Neural cell (in vitro differentiated cells): Measurements from ENCODE around the gene B3GALT5. TPM values are rescaled to one million over a fixed set of nuclear protein-coding genes. Genes with fewer than 3 reads are reported as not detected.

Source experiments
- H2AFZ ChIP-seq: fragments of 200-600, 300-800 bp; sonication (generic), shearing (Covaris generic); 2 replicates; pipeline ENCODE4 v1.6.0; 2014; ENCODE audit warnings: low read depth, mild to moderate bottlenecking, antibody characterized with exemption, low read length, moderate library complexity
- H3F3A ChIP-seq: fragments of 200-600 bp; shearing (Covaris generic); 2 replicates; pipeline ENCODE4 v1.6.1; 2016; ENCODE audit warnings: mild to moderate bottlenecking, moderate library complexity, mixed read lengths, antibody characterized with exemption, low read length; ENCODE audit not compliant: insufficient read depth, poor library complexity, severe bottlenecking
- H3K27ac ChIP-seq: fragments of 200-600, 300-800 bp; sonication (generic), shearing (Covaris generic); 2 replicates; pipeline ENCODE4 v1.5.1; 2014; ENCODE audit warnings: mild to moderate bottlenecking, low read length, moderate library complexity
- H3K27me3 ChIP-seq: fragments of 300-800, 200-600 bp; sonication (generic), shearing (Covaris generic); 2 replicates; pipeline ENCODE4 v1.6.0; 2014; ENCODE audit warnings: mild to moderate bottlenecking, low read depth, low read length, moderate library complexity; ENCODE audit not compliant: insufficient read depth
- H3K36me3 ChIP-seq: fragments of 300-800, 200-600 bp; sonication (generic), shearing (Covaris generic); 2 replicates; pipeline ENCODE4 v1.5.1; 2014; ENCODE audit warnings: mild to moderate bottlenecking, antibody characterized with exemption, low read length, moderate library complexity; ENCODE audit not compliant: insufficient read depth
- H3K4me2 ChIP-seq: fragments of 300-800, 200-600 bp; sonication (generic), shearing (Covaris generic); 2 replicates; pipeline ENCODE4 v1.6.0; 2014; ENCODE audit warnings: mild to moderate bottlenecking, low read length
- H3K4me3 ChIP-seq: fragments of 300-800, 200-600 bp; sonication (generic), shearing (Covaris generic); 2 replicates; pipeline ENCODE4 v1.5.1; 2014; ENCODE audit warnings: mild to moderate bottlenecking, low read length, moderate library complexity
- H3K79me2 ChIP-seq: fragments of 200-600 bp; shearing (Covaris generic); replicated peaks from 2 replicates; pipeline ENCODE4 v1.6.0; 2014; ENCODE audit warnings: mild to moderate bottlenecking, low read length, moderate library complexity; ENCODE audit not compliant: insufficient read depth
- H3K9ac ChIP-seq: fragments of 300-800, 200-600 bp; sonication (generic), shearing (Covaris generic); 2 replicates; pipeline ENCODE4 v1.6.1; 2016; ENCODE audit warnings: mild to moderate bottlenecking, low read length, mixed read lengths
- H3K9me2 ChIP-seq: fragments of 200-600 bp; shearing (Covaris generic); 2 replicates; pipeline ENCODE4 v1.6.1; 2016; ENCODE audit warnings: mild to moderate bottlenecking, low read length, mixed read lengths; ENCODE audit not compliant: insufficient read depth
- H3K9me3 ChIP-seq: fragments of 200-600, 300-800 bp; sonication (generic), shearing (Covaris generic); 2 replicates; pipeline ENCODE4 v1.6.1; 2016; ENCODE audit warnings: mild to moderate bottlenecking, mixed run types, low read length, moderate library complexity, mixed read lengths
- H4K20me1 ChIP-seq: fragments of 200-600 bp; shearing (Covaris generic); 2 replicates; pipeline ENCODE4 v1.6.1; 2016; ENCODE audit warnings: mild to moderate bottlenecking, mixed run types; ENCODE audit not compliant: insufficient read depth
- CTCF ChIP-seq: fragments of 450-650 bp; IDR thresholded peaks from 2 replicates; pipeline ENCODE4 v1.5.1; 2014; ENCODE audit warnings: antibody characterized with exemption, mild to moderate bottlenecking, moderate library complexity; ENCODE audit not compliant: poor library complexity, severe bottlenecking
- EP300 ChIP-seq: fragments of 450-650 bp; conservative IDR thresholded peaks from 2 replicates; pipeline ENCODE4 v1.6.1; 2014; ENCODE audit warnings: antibody characterized with exemption, mild to moderate bottlenecking, moderate library complexity; ENCODE audit not compliant: poor library complexity, severe bottlenecking
- EZH2 ChIP-seq: fragments of 200-600, 300-800 bp; shearing (Covaris generic), sonication (generic); IDR thresholded peaks from 2 replicates; pipeline ENCODE4 v1.6.1; 2014; ENCODE audit warnings: antibody characterized with exemption, low read length, borderline replicate concordance, mild to moderate bottlenecking; ENCODE audit not compliant: insufficient read depth, poor library complexity, severe bottlenecking
- MXI1 ChIP-seq: fragments of 450-650 bp; conservative IDR thresholded peaks from 2 replicates; pipeline ENCODE4 v1.6.1; 2014; ENCODE audit warnings: antibody characterized with exemption, mild to moderate bottlenecking; ENCODE audit not compliant: poor library complexity, severe bottlenecking
- POLR2AphosphoS5 ChIP-seq: IDR thresholded peaks from 2 replicates; pipeline ENCODE4 v1.6.1; 2012
- RAD21 ChIP-seq: fragments of 450-650 bp; conservative IDR thresholded peaks from 2 replicates; pipeline ENCODE4 v1.6.1; 2014; ENCODE audit warnings: antibody characterized with exemption, mild to moderate bottlenecking, moderate library complexity
- REST ChIP-seq: IDR thresholded peaks from 2 replicates; pipeline ENCODE4 v1.6.1; 2012; ENCODE audit warnings: borderline replicate concordance
- SMC3 ChIP-seq: fragments of 450-650 bp; conservative IDR thresholded peaks from 2 replicates; pipeline ENCODE4 v1.6.1; 2014; ENCODE audit warnings: antibody characterized with exemption, mild to moderate bottlenecking, moderate library complexity; ENCODE audit not compliant: poor library complexity
- TAF1 ChIP-seq: IDR thresholded peaks from 2 replicates; pipeline ENCODE4 v1.6.1; 2012; ENCODE audit warnings: low read depth
- polyA plus RNA-seq: library from polyadenylated mRNA; depleted of rRNA; stranded (reverse); fragments of >200 nt; gene quantifications from 2 replicates; pipeline ENCODE4 v1.2.3, GENCODE V29; 2014

The B3GALT5 gene
- polyA plus RNA-seq, 1 donor from 2014 or later: 0.50 TPM

GRCh38 chr21:39669485-39669884 lies 56.7 kb downstream of the B3GALT5 start:
- Histone ChIP-seq H3K27ac (no peak overlapping the region), H4K20me1 (no peaks in the 10 kb centered on the region), H3K9me2 (no peaks in the 10 kb centered on the region), H3K27me3 (no peaks in the 10 kb centered on the region), H2AFZ (no peak overlapping the region), H3F3A (no peaks in the 10 kb centered on the region), H3K4me2 (no peak overlapping the region), H3K36me3 (no peaks in the 10 kb centered on the region), H3K79me2 (no peaks in the 10 kb centered on the region), H3K9ac (no peak overlapping the region), H3K4me3 (no peak overlapping the region), H3K9me3 (no peaks in the 10 kb centered on the region)
- TF ChIP-seq EZH2 (no peak), POLR2AphosphoS5 (no peak), SMC3 (no peak), MXI1 (no peak)

- no peaks in the 10 kb centered on the region for H4K20me1 ChIP-seq
- no peak overlapping the region for H2AFZ ChIP-seq
- TF ChIP-seq TAF1 (no peak), POLR2AphosphoS5 (no peak), REST (no peak), CTCF (no peak), RAD21 (no peak), EP300 (no peak), MXI1 (no peak), EZH2 (no peak), SMC3 (no peak)
- no peaks in the 10 kb centered on the region for H3K9me2 ChIP-seq
- no peaks in the 10 kb centered on the region for H3K9me3 ChIP-seq
- no peaks in the 10 kb centered on the region for H3K79me2 ChIP-seq
- H3K36me3 ChIP-seq: no peaks in the 10 kb centered on the region
- H3F3A ChIP-seq: no peaks in the 10 kb centered on the region
- H3K4me3 ChIP-seq: no peak overlapping the region
- no peak overlapping the region for H3K27ac ChIP-seq
- no peak overlapping the region for H3K9ac ChIP-seq
- H3K4me2 ChIP-seq: no peak overlapping the region
- no peaks in the 10 kb centered on the region for H3K27me3 ChIP-seq
Measured at GRCh38 chr21:39669976-39670661, 57.4 kb downstream of the B3GALT5 start.
